SK-N-MC (cell line): ENCODE results near the gene PSMB10.

Source experiments
- DNase-seq: peaks from one replicate; pipeline ENCODE4 v3.0.0-alpha.2; 2011; ENCODE audit warnings: low read depth, low spot score
- H3K27ac ChIP-seq: fragments of 200-600 bp; sonication (generic); 2 replicates; pipeline ENCODE4 v1.5.1; 2016; ENCODE audit warnings: mixed run types
- H3K36me3 ChIP-seq: fragments of 200-600 bp; sonication (generic); 2 replicates; pipeline ENCODE4 v1.6.1; 2017; ENCODE audit warnings: antibody characterized with exemption, low read length, mixed read lengths; ENCODE audit not compliant: insufficient read depth
- H3K4me3 ChIP-seq: fragments of 200-600 bp; sonication (generic); 2 replicates; pipeline ENCODE4 v1.5.1; 2016
- H3K9ac ChIP-seq: fragments of 200-600 bp; sonication (generic); 2 replicates; pipeline ENCODE4 v1.8.0; 2017; ENCODE audit warnings: mixed run types, mixed read lengths; ENCODE audit not compliant: insufficient read length
- H3K9me3 ChIP-seq: fragments of 200-600 bp; sonication (generic); 2 replicates; pipeline ENCODE4 v1.6.1; 2017; ENCODE audit warnings: low read depth, mild to moderate bottlenecking, antibody characterized with exemption, low read length, moderate library complexity, mixed read lengths
- EZH2 ChIP-seq: fragments of 200-600 bp; sonication (generic); IDR thresholded peaks from one replicate; pipeline ENCODE4 v1.6.1; 2017; ENCODE audit warnings: antibody characterized with exemption
- FOXP2 ChIP-seq: optimal IDR thresholded peaks from 2 replicates; pipeline ENCODE3; 2011; ENCODE audit warnings: mild to moderate bottlenecking, moderate library complexity; ENCODE audit not compliant: insufficient read depth; ENCODE audit errors: extremely low read length, control extremely low read depth
- POLR2AphosphoS5 ChIP-seq: IDR thresholded peaks from 2 replicates; pipeline ENCODE4 v1.6.1; 2012; ENCODE audit warnings: mild to moderate bottlenecking, low read depth, low read length, borderline replicate concordance

PSMB10 gene

DNA sequence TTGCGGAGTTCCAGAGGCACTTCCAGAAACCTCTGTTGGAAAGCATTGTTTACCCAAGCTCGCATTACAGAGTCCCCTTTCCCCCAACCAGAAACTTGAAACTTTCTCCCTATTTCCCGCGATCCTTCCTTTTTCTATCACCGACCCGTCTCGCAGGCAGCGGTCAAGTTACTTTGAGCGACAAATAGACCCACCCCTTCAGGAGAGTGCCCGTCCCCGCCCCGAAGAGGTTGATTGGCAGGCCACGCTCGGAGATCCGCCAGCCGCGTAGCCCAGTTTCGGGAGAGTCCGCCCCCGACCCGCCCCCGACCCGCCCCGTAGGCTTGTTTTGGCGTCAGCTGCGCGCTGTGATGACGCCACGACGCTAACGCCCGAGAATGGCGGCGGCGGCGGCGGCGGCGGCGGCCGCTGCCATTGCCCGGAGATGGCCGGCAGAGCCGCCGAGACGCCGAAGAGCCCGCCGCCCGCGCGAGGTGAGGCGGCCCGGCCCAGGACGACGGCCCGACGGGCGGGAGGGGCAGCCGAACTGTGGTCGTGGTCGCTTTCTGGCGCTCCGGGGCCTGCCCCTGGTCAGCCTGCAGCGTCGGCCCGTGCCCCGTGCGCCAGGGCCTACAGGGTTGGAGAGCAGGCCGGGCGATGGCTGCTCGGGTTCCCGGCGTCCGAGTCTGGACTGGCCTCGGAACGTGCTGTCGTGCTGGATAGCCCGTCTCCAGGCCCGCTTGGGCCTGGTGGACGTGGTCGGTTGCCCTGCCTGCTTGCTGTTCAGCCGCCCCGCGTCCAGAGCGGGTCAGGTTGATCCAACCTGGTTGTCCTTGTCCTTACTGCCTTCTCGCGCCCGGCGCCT, 43.5 kb downstream of the PSMB10 start, which contains the start of gene PSKH1:
Gene PSKH1 (plus strand): TSS at position 356 of the 844 bp plus-strand sequence. CDS start 15,496 bp downstream, outside the sequence.
- TF ChIP-seq EZH2 = no peak
- peak; percentile 60; the same call in 1 of the 2 replicates for TF ChIP-seq POLR2AphosphoS5
- Histone ChIP-seq H3K36me3 (no peaks in the 10 kb centered on the region), H3K4me3 (peak within 1 kb of the TSS; percentile 84), H3K27ac (no peak within 1 kb of the TSS), H3K9ac (peak within 1 kb of the TSS; percentile 89), H3K9me3 (no peaks in the 10 kb centered on the region)
- peak; percentile 26 for DNase-seq

DNA sequence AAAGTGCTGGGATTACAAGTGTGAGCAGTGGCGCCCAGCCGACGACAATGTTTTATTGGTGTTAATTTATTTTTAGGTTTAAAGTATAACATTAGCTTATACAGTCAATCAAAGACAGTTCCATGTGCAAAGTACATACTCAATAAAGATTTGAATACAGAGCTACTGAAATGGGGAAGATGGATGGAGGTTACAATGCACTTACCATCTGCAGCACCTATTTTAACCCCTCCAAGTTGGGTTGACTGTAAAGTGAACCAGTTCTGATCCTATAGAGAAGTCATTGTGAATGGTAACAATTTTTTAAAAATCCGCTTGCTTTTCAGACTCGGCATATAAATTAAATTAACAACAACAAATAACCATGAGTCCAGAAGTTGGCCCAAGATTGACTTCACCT, 44.3 kb downstream of the PSMB10 start:
- Histone ChIP-seq H3K27ac (no peak overlapping the region), H3K36me3 (no peaks in the 10 kb centered on the region)

DNA sequence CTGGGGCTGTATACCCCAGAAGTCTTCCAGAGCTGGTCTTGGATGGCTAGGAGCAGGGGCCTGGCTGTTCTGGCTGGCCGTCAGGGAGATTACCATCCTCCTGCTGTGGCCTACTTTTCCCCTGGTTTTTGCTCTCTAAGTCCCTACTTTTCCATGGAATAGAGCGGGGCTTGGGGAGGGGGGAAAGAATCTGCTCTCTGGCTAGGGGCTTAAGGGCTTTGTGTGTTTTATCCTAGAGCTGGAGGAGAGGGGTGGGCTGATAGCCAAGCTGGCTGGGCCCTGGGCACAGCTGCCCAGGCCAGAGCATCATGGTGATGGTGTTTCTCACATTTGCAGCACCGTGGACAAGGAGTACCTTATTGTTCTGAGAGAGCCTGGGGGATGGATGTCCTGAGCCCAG, 48.3 kb downstream of the PSMB10 start:
- Histone ChIP-seq H3K27ac (no peak overlapping the region), H3K9me3 (no peaks in the 10 kb centered on the region), H3K9ac (no peak overlapping the region), H3K36me3 (peaks cover 4% of the 10 kb centered on the region; the same call in 1 of the 2 replicates), H3K4me3 (no peak overlapping the region)
- no peak for TF ChIP-seq FOXP2
- no peak for TF ChIP-seq EZH2
- no peak for TF ChIP-seq POLR2AphosphoS5
- no peak for DNase-seq

More for the DNA sequence above, 44.3 kb downstream of the PSMB10 start:
- peak overlapping the region; percentile 73 for H3K9ac ChIP-seq
- H3K9me3 ChIP-seq = no peaks in the 10 kb centered on the region
- no peak for TF ChIP-seq FOXP2
- TF ChIP-seq POLR2AphosphoS5 = no peak
- TF ChIP-seq EZH2 = no peak
- H3K4me3 ChIP-seq = peak overlapping the region; percentile 78
- DNase-seq = no peak

DNA sequence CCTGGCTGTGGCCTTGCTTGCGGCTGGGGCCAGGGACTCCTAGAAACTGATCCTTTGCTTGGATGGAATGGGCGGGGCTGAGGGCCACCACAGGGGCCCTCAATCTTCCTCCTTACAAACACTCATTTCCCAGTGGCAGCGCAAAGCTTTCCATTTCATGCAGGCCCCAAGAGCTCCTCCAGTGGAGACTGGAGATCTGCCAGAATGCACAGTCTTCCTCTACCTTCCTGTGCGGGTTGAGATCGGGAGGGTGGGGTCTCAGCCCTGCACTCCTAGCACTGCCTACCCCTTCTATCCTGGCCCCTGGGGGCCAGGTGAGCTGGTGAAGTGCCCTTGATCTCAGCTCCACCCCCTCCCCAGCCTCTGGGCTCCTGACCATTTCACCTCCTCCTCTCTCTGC, 50.3 kb downstream of the PSMB10 start:
- TF ChIP-seq FOXP2 (no peak), POLR2AphosphoS5 (no peak), EZH2 (no peak)
- Histone ChIP-seq H3K9me3 (no peaks in the 10 kb centered on the region), H3K36me3 (peaks cover 7% of the 10 kb centered on the region; the same call in 1 of the 2 replicates), H3K9ac (no peak overlapping the region), H3K27ac (no peak overlapping the region), H3K4me3 (no peak overlapping the region)
- no peak for DNase-seq

DNA sequence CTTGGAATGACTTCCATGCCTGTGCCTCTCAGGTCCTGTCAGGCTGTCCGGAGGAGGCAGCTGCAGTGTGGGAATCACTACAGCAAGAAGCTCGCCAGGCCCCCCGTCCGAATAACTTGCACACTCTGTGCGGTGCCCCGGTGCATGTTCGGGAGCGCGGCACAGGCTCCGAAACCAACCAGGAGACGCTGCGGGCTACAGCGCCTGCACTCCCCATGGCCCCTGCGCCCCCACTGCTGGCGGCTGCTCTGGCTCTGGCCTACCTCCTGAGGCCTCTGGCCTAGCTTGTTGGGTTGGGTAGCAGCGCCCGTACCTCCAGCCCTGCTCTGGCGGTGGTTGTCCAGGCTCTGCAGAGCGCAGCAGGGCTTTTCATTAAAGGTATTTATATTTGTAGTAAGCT, 50.7 kb downstream of the PSMB10 start:
- no peak overlapping the region for H3K4me3 ChIP-seq
- H3K9me3 ChIP-seq = no peaks in the 10 kb centered on the region
- DNase-seq = no peak
- peaks cover 7% of the 10 kb centered on the region; the same call in 1 of the 2 replicates for H3K36me3 ChIP-seq
- no peak overlapping the region for H3K27ac ChIP-seq
- TF ChIP-seq POLR2AphosphoS5 (no peak), EZH2 (no peak)
- H3K9ac ChIP-seq = no peak overlapping the region

DNA sequence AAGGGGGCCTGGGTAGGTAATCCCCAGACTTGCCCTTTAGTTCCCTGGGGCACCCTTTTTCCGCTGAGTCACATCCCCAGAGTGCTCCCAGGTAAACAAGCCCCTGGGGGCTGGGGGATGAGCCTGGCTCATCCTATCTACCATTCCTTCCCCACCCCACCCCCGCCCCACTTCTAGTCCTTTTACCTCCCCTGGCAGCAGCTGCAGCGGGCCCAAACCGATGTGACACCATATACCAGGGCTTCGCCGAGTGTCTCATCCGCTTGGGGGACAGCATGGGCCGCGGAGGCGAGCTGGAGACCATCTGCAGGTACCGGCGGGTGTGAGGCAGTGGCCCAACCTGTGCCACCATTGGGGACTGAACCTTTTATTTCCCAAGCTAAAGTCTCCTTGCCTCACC, 51.1 kb downstream of the PSMB10 start:
- H3K4me3 ChIP-seq = no peak overlapping the region
- no peaks in the 10 kb centered on the region for H3K9me3 ChIP-seq
- peaks cover 7% of the 10 kb centered on the region; the same call in 1 of the 2 replicates for H3K36me3 ChIP-seq
- no peak overlapping the region for H3K27ac ChIP-seq
- no peak for TF ChIP-seq EZH2
- TF ChIP-seq POLR2AphosphoS5 = no peak
- TF ChIP-seq FOXP2 = no peak
- no peak for DNase-seq
- no peak overlapping the region for H3K9ac ChIP-seq

DNA sequence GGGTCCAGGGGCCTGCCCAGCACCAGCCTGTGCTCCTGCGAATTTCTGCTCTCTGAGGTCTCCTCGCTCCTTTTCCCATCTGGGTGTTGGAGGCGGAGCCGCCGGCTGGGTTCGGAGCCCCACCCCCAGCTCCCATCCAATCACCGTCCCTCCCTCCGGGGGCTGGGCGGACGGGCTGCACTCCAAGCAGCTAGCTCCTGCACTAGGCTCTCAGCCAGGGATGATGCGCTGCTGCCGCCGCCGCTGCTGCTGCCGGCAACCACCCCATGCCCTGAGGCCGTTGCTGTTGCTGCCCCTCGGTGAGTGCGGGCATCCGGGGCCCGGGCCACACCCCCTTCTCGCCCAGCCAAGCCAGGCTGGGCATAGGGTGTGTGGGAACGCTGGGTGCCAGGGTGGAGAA, 52.0 kb downstream of the PSMB10 start, which contains the start of gene NRN1L:
Gene NRN1L (plus strand): TSS at position 202 of the 400 bp plus-strand sequence. CDS start 19 bp downstream, at position 221.
- H3K9ac ChIP-seq = no peak within 1 kb of the TSS

More for the DNA sequence above, 52.0 kb downstream of the PSMB10 start, which contains the start of gene NRN1L:
- TF ChIP-seq POLR2AphosphoS5 (no peak), EZH2 (no peak), FOXP2 (no peak)
- Histone ChIP-seq H3K9me3 (no peaks in the 10 kb centered on the region), H3K36me3 (peaks cover 7% of the 10 kb centered on the region; the same call in 1 of the 2 replicates), H3K27ac (no peak within 1 kb of the TSS), H3K4me3 (no peak within 1 kb of the TSS)
- no peak for DNase-seq
